NCI-H187 (cell line): ENCODE data around the gene HTR1E.
"Not testable (repeated sequence)": the region's sequence is repeated elsewhere in the genome, so short reads cannot be mapped to it uniquely, and the experiment has no call there.

Source experiments
- DNase-seq, 2 experiments: peaks; one replicate each; lab custom pipeline; 2025; lab: John Stamatoyannopoulos, UW

The HTR1E gene

DNA sequence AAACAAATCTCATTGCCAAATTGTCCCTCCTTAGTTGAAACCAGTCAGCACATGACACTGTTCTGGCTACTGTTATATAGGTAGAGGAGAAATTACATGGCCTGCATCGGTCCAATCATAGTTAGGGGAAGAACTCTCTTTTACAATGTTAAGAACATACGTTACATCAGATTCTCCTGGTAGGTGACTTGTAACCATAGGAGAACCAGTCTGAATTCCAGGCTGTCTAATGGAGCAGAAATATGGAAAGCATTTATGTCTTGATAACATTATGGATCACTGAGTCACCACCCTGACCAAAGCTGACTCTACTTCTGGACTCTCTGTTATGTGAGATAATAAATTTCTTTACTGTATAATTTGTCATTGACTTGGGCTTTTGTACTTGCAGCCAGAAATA is 40.9 kb downstream of the HTR1E start:
- DNase-seq, result no peak

GRCh38 chr6:87001494-87001893 is 64.2 kb downstream of the HTR1E start:
- no peak for DNase-seq

GRCh38 chr6:87002391-87002790 is 65.1 kb downstream of the HTR1E start:
- not testable (repeated sequence) for DNase-seq

GRCh38 chr6:87006541-87006940 is 69.2 kb downstream of the HTR1E start:
- not testable (repeated sequence) for DNase-seq

GRCh38 chr6:87009581-87009980 is 72.3 kb downstream of the HTR1E start:
- DNase-seq, result not testable (repeated sequence)

DNA sequence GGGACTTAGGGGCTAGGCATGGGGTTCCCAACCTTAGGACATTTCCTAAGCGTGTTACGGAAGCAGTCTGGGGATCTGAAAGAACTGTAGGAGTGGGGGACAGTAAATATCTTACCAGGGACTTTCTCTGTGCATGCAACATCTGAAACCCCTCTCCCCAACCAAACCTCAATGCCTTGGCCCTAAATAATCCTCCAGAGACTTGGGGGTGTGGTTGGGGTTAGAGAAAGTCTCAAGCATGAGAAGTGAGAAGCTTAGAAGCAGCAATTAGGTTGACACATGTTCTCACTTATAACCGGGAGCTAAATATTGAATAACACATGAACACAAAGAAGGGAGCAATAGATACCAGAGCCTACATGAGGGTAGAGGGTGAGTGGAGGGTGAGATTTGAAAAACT is 74.7 kb downstream of the HTR1E start:
- DNase-seq, result no peak

GRCh38 chr6:87012743-87013142 is 75.4 kb downstream of the HTR1E start:
- DNase-seq, result no peak

DNA sequence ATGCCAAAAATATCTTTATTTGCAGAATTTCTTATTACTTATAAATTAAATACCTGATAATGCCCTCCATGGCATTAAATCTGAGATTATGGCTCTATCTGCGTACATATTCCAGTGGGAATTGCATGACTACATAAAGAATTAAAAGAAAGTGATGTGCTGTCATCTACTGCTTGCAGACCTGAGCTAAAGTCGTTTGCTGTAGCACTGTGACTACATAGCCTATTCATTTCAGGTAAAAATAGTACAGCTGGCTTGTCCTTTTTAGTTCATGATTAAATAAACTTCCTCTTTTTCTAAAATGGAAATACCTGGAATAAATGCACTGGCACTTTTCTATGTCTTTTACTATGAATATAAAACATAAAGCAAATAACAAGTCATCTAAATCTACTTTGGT is 79.4 kb downstream of the HTR1E start:
- DNase-seq, result no peak

DNA sequence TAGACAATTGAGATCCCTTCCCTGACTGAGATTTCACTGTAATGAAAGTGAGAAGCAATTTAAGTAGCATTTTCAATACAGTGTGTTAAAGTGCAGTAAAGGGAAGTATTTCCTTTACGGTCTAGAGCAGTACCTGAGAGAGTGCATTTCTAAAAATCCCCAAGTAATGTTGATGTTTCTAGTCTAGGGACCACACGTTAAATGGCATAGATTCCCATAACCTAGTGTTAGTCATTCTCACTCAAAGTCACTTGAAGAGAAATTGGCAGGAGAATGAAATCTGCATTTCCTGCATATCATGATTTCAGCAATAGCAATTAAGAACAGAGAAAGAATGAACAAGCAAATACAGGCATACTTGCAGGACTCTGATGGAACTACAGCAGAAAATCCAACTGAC is 89.7 kb downstream of the HTR1E start:
- DNase-seq, result no peak

DNA sequence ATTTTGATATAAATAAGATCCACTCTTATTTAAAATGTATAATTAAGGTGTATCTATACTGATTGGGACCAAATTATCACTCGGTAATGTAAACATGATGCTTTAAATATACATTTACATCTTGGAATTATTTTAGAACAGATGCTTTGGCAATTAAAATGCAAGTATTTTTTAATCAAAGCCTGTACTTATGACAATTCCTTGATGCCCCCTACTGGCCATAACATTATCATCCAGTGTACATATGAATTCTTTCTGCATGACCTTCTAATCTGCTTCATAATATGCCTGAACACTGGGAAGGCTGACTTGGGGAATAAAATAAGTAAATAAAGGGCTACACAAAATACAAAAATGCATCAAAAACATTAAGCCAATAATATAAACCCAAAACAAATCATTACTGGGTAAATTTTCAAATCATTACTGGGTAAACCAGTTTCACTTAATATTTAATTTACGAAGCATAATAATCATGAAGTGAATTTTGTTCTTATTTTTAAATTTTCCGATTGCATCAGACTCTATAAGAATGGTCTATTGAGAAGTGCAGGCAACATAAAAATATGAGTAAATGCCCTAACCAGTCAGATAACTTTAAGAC is 92.5 kb downstream of the HTR1E start:
- no peak for DNase-seq

- no peak for DNase-seq
These were observed 103.4 kb downstream of the HTR1E start for GRCh38 chr6:87040729-87041128.

GRCh38 chr6:87045521-87046075 is 108.3 kb downstream of the HTR1E start:
- DNase-seq, result no peak

GRCh38 chr6:87049779-87050178 is 112.5 kb downstream of the HTR1E start:
- DNase-seq, result no peak

- DNase-seq, result no peak
These were observed 116.0 kb downstream of the HTR1E start for GRCh38 chr6:87053312-87053711.

- DNase-seq, result no peak
These were observed 117.0 kb downstream of the HTR1E start for GRCh38 chr6:87054143-87054833.

DNA sequence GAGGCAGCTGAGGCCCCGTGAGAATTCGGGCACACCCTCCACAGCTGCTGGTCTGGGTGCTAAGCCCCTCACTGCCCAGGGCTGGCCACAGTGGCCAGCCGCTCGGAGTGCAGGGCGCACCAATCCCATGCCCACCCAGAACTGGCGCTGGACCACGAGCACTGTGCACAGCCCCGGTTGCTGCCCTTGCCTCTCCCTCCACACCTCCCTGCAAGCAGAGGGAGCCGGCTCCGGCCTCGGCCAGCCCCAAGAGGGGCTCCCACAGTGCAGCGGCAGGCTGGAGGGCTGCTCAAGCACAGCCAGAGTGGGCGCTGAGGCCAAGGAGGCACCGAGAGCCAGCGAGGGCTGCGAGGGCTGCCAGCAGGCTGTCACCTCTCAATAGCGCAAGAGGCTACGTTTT is 122.6 kb downstream of the HTR1E start:
- no peak for DNase-seq

DNA sequence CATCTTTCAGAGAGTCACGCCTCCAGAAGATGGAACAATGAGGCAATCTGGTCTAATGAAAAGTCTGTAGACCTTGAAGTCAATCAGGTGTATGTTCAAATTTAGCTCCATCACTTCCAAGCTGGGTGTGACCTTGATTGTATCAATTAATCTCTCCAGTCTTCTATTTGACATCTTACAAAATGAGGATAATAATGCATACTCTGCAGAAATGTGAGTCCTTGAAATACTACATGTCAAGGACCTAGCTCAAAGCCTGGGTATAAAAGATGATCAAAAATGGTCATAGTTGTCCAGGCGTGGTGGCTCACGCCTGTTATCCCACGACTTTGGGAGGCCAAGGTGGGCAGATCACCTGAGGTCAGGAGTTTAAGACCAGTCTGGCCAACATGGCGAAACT is 127.8 kb downstream of the HTR1E start:
- DNase-seq, result no peak
